HG03575 (cell line): ENCODE measurements around the gene TMEM52.

Experiments used
- ATAC-seq: cut with Tn5 transposase; IDR thresholded peaks from one replicate; pipeline ENCODE4 v1.9.1; 2021; ENCODE audit not compliant: unreplicated experiment, insufficient number of reproducible peaks, low FRiP score; ENCODE audit errors: extremely low read depth

Gene TMEM52

DNA sequence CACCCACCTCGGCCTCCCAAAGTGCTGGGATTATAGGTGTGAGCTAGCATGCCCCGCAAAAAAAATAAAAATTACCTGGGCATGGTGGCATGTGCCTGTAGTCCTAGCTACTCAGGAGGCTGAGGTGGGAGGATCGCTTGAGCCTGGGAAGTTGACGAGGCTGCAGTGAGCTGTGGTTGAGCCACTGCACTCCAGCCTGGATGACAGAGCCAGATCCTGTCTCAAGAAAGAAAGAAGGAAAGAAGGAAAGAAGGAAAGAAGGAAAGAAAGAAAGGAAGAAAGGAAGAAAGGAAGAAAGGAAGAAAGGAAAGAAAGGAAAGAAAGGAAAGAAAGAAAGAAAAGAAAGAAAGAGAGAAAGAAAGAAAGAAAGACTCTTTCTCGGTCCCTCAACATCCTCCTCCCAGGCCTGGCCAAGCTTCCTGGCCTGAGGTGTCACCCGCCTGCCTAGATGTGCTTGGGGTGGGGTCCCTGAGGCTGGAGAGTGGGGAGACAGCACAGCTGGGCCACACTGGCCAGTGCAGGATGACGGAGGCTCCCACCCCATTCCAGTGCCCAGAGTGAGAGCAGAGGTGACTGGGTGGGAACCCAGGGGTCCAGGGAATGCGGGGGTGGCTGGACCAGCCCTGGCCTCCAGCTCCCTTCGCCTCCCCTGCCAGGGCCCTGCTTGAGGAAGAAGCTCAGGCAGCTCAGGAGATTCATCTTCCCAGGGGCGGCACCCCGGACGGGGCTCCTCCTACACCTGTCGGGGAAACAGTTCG, 18.0 kb downstream of the TMEM52 start:
- ATAC-seq: no peak

DNA sequence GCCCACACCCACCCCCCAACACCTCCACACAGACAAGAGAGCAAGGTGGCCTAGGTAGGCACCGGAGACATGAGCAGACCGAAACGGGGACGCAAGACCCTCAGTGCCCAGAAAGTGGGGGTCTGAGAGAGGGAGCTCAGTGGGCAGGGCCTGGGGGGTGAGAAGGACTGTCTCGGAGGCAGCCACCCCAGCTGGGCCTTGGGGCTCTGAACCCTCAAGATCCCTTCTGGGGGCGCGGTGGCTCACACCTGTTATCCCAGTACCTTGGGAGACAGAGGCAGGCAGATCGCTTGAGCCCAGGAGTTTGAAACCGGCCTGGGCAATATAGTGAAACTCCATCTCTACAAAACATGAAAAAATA, 19.1 kb downstream of the TMEM52 start:
- ATAC-seq: no peak

DNA sequence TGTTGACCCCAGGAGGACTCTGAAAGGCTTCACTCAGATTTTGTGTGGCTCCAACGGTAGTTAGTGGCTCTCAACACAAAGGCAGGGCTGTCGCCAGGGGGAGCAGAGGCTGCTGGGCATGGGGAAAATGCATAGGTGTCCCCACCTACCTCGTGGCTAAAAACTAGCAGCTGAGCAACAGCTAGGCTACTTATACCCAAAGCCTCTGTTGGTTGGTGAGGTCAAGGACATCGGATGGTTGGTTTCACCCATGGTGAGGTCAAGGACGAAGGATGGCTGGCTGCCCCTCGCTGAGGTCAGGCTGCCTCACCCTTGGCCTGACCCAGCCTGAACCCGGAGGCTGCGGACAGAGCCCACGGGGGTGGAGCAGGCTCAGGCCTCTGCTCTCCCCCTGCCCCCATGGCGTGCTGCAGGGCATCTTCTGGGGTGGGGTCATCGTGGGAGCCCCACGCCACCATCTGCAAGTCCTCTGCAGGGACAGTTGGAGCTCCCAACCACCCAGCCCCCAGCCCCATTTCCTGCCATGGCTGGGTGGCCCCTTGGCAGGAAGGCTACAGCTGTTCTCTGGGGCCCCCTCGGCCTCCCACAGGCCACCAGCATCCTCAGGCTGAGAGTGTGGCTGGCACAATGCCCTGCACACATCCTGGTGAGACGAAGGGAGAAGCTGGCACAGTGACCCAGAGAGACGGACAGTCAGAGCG, 19.7 kb downstream of the TMEM52 start:
- no peak for ATAC-seq

DNA sequence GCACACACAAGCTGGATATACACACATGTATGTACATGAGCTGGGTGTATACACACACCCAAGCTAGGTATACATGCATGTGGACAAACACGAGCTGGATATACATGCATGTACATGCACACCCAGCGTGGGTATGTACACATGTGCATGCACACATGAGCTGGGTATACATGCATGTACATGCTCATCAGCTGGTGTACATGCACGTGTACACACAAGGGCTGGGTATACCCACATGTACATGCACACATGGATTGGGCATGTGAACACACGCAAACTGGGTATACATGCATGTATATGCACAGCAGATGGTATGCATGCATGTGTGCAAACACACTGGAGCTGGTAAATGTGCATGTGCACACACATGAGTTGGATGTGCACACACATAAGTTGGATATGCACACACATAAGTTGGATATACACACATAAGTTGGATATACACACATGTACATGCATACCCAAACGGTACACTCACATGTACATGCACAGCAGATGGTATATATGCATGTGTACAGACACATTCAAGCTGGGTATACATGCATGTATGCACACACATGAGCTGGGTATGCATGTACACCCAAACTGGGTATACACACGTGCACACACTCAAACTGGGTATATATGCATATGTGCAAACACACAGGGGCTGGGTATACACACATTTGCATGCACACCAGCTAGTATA, 20.7 kb downstream of the TMEM52 start:
- no peak for ATAC-seq

DNA sequence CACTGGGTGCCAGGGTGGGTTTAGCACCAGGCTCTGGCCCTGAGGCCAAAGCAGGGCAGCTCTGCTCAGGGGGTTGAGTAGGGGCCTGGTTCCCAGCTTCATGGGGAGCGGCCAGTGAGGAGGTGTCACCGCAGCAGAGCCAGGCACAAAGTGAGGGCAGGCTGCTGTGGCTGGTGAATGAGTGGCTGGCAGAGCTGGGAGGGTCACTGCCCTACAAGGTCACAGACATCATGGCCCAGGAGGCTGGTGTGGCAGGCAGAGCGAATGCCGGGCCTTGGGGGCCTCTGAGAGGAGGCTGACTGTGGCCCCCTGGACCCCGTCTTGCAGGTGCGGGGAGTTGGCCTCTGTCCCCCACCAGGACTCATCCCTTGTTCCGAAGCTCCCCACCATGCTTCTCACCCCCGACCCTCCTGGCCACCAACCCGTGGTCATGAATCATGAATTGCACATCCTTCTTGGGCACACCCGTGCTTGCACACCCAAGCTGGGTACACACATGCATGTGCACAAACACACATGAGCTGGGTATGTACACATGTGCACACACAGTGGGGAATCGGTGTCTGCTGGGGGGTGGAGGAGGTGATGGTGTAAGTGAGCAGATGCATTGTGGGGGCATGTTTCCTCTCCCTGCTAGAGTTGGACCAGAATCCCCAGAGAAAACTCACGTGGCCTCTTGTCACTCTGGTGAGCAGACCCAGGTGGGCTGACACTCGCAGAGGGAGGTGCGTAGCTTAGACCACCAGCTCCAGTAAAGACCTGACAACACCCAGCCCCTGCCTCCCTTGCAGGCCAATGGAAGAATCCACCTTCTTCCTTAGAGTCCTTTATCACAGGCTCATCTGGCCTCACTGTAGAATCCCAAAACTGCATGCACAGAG, 23.4 kb downstream of the TMEM52 start:
- no peak for ATAC-seq

DNA sequence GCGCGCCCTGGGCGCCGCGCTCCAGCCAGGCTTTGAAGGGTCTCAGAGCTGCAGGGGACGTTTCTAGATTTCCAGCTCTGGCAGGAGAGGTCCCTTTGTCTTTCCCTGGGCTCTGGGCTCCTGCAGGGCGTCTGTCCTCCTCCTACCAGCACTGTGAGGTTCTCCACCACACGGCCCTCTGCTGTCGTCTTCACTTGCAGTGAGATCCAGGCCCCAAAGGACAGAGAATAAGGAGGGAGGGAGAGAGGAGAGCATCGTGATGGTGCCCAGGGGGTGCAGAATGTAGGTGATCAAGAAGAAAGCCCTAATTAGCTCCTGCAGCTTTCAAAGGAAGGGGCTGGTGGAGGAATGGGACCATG, 24.0 kb downstream of the TMEM52 start:
- no peak for ATAC-seq

DNA sequence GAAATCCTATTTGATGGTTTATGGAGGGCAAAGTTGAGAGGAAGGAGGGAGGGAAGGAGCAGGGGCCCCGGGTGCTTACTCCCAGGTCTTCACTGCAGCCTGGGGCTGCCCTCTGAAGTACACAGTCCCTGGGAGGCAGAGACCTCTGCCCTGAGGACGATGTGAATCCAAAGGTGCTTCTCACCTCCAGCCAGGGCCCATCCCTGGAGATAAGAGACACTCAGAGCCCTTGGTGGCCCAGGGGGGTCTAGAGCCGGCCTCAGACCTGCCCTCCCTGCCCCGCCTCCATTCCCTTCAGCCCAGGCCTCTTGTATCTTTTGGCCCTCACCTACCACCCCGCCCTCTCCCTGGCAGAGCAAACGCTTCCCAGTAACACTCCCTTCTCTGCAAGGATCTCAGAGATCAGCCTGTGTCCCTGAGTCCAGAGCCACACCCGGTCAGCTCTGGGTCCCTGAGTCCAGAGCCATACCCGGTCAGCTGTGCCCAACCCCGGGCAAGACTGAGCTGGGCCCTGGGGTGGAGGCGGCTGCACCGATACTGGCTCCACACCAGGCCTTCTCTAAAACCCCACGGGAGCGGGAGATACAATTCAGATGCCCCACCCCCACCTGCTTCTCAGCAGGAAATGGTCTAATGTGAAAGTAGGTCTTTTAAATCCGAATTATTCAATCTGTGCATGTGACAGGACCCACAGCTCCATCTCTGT, 24.6 kb downstream of the TMEM52 start:
- no peak for ATAC-seq

DNA sequence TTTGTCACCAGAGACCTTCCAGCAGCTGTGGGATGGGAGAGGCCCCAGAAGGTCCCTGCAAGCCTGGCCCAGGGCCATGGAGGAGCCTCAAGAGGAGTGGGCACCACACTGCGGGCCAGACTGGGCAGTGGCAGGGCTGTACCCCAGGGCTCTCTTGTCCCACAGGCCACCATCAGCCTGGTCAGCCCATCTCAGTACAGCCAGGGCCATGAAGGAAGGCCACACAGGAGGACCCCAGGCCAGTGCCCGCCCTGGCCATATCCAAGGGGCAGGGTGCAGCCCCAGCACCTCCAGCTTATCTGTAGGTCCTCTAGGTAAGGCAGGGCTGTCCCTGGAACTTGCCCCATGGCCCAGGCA, 25.1 kb downstream of the TMEM52 start:
- no peak for ATAC-seq

DNA sequence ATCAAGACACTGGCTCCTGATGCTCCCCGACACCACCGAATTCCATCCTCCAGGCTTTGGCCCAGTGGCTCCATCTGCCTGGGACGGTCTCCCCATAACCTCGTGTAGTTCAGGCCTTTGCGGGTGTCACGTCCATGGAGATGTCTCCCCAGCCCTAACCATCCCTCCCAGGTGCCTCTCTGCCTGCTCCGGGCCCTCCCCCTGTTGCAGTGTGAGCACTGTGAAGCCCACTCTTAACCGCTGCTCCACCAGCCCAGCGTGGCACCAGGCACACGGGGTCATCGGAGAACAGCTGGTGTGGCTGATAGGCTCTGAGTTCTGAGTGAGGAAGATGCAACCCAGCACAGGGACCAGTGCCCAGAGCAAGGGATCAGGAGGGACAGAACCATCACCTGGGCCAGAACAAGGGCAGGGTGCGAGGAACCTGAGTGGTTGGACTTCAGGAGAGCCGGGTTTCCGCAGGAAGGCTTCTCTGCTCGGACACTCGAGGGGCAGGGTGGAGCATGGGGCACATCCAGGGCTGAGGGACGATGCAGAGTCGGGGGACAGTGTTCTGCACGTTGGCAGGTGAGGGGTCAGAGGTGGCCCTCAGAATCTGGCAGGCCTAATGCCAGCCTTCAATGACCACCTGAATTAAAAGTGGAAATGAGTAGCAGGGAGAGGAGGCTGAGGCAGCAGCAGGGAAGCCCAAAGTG, 25.6 kb downstream of the TMEM52 start:
- ATAC-seq: no peak

DNA sequence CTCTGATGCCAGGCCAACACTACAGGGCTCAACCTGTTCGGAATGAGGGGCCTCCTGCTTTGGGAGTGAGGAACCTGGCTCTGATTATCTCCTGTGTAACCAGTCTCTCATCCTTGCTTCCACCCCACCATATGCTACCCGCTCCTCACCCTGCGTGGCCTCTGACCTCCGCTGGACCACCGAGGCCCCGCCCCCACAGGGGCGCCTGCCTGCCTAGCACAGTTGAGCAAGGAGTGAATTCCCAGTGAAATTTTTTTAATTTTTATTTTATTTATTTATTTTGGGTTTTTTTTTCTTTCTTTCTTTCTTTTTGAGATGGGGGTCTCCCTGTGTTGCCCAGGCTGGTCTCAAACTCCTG, 26.3 kb downstream of the TMEM52 start:
- ATAC-seq: no peak

DNA sequence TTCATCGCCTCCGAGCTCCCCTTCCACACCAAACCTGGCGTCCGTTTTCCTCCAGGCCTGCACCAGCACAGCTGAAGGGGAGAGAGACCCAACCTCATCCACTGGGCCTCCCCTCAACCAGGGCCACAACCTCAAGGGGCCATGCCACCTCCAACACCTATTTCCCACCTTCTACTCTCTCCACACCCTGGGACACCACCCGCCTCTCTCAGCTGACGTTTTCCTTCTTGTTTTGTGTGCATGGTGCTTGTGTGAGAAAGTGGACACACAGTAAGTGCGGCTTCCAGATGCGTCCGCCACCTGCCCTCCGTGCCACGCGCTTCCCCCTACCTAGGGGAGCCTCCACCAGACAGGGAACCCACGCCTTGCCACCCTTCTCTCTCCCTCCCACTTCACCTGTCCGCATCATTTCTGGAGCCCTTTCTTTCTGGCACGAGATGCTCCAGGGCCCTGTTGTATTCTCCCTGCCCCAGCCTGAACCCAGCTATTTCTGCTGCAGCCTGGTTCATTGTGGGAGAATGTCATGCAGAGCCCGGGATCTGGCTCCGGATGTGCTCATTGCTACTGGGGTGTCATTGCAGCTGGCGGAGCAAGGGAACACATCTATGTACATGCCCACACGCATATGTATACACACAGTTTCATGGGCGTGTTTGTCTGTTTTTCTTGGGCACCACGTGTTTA, 26.9 kb downstream of the TMEM52 start:
- no peak for ATAC-seq

DNA sequence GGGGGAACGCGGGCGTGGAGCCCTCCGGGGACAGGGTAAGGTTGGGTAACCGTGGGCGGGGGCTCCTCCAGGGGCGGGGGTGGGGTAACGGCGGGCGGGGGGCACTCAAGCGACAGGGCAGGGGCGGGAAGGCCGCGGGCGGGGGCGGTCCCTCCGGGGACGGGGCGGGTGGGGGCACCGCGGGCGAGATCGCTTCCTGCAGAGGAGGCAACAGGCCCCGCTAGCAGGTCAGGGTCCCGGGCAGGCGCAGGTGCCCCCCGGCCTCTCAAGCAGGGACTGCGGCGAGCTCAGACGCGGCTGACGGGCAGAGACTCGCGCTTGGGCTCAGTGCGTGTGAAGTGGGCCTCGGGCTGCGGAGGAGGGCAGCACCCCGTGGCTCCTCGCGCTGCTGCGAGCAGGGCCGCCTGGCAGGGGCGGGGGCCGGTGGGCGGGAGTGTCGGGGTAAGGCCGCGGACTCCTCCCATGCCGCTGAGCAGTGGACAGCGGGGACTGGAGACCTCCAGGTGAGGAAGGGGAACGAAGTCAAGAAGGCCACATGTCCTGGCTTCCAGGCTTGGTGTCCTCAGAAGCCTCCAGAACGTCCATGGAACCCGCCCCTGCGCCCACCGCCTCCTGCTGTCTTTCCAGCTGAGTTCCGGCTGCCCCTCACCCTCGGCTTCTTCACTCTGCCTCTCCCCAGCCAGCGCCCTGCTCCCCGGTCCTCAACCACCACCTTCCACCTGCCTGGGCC, 27.6 kb downstream of the TMEM52 start:
- no peak for ATAC-seq

DNA sequence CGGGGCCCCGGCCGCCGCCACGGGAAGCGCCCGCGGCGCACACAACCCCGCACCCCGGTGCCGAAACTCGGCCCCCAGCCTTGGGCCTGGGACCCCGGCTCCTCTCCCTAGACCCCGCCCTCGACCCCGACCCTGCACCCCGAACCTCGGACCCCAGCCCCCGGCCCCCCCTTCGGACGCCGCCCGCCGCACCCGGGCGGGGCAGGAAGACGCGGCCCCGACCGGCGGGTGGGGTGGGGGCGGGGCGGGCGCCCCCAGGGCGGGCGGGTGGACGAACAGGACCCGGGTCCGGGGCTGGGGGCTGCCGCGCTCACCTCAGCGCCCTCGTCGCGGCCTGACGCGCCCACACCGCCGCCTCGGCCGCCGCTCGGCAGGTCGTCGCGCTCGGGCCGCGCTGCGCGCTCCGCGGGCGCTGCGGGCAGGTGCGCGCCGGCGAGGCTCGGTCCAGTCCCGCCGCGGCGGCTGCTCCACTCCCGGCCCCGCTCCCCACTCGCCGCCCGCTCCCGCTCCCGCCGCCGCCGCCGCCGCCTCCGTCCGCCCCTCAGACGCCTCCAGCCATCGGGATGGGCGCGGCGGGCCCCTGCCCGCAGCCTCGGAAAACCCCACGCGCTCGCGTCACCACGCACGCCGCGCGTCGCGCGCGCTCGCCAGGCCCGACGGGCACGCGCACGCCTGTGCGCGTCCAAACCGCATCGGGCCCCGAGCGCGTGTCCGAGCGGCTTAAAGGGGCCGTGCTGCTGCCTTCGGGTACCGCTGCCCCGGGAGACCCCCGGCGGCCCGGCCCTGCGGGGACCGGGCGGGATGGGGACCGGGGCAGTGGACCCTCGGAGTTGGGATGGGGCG, 28.4 kb downstream of the TMEM52 start, which contains the start of gene GNB1:
GNB1 (minus strand) TSS at position 582 of the 843 bp plus-strand sequence. CDS start 65,634 bp downstream, outside the sequence.
- no peak for ATAC-seq

DNA sequence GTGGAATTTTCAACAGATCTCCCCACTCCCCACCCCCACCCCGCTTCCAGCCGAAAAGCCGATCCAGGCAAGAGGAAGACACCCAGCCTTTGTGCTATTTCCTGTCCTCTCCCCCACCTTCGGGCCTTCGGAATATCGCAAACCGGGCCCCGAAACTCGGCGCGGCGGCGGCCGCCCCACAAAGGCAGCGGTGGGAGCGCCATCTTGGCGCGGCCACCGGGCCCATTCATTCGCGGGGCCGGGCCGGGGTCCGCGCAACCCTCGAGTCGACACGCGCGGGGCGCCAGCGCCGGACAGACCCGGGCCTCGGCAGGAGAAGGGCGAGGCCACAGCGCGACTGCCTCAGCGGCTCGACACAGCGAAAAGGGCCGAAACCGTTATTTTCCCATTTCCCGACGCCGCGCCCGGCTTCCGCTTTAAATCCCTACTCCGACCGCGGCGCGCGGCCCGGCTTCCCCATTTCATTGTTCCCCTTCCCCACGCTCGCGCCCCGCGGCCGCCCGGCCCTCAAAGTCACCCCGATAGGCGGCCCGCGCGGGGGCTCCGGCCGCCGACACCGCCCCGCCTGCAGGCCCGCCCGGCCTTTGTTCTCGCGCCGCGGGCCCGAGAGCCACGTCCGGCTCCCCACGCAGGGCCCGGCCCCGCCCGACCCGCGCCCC, 29.1 kb downstream of the TMEM52 start:
- ATAC-seq: no peak

DNA sequence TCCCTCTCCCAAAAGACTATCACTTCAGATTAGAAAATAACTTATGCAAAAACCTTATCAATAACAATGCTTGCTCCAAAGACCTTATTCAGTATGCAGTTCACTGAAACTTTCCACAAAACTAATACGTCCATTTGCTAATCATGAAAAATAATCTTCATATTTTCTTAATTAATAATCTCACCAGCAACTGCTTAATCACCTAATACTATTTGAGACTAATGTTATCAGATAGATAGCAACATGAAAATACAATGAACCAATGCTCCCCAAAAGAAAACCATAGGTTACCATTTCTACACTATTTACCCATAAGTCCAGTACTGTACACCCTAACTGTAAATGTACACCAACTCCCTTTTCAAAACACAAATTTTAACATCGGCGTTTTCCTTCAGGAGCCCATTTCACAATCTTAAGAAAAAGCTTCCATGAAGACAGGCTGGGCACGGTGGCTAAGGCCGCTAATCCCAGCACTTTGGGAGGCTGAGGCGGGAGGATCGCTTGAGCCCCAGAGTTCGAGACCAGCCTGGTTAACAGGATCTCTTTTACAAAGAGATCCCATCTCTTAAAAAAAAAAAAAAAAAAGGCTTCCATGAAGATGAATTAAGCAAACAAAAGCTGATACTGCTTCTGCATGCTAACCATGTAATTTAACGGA, 29.9 kb downstream of the TMEM52 start:
- ATAC-seq: no peak
